ENCODE measurements around the gene CCL18. TPM values are rescaled to one million over a fixed set of nuclear protein-coding genes. Genes with fewer than 3 reads are reported as not detected.
"Not testable (repeated sequence)": the region's sequence is repeated elsewhere in the genome, so short reads cannot be mapped to it uniquely, and the experiment has no call there.

The CCL18 gene
- total and polyA plus RNA-seq, 2 donors (not counting 1 experiment from before 2014, with no cell fraction given): not detected

DNA sequence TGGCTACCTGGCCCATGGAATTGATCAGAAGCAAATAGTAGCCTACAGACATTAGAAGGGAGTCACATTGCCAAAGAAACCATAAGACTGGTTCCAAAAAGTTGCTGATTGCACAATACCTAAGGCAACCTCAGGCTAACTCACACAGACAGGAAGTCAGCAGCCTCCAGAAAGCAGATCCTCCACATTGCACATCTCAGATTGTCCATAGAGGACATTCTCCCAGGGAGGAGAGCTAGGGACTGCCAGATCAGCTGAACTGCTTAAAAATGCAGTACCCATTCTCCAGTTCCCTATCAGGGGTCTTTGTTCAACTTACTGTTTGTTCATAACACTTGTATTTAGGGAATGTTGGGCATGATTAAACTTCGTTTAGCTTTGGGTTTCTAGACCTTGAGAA, 21.7 kb downstream of the CCL18 start:
- DNase-seq: no peak
- TF ChIP-seq, protein P1, sequence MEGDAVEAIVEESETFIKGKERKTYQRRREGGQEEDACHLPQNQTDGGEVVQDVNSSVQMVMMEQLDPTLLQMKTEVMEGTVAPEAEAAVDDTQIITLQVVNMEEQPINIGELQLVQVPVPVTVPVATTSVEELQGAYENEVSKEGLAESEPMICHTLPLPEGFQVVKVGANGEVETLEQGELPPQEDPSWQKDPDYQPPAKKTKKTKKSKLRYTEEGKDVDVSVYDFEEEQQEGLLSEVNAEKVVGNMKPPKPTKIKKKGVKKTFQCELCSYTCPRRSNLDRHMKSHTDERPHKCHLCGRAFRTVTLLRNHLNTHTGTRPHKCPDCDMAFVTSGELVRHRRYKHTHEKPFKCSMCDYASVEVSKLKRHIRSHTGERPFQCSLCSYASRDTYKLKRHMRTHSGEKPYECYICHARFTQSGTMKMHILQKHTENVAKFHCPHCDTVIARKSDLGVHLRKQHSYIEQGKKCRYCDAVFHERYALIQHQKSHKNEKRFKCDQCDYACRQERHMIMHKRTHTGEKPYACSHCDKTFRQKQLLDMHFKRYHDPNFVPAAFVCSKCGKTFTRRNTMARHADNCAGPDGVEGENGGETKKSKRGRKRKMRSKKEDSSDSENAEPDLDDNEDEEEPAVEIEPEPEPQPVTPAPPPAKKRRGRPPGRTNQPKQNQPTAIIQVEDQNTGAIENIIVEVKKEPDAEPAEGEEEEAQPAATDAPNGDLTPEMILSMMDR (IDR thresholded peaks at IDR 0.05): no peak
- no peak for TF ChIP-seq EZH2 (IDR thresholded peaks at IDR 0.05; ENCODE audit: borderline replicate concordance, insufficient read depth, low read depth, low read length, poor library complexity, severe bottlenecking)
- no peak for ATAC-seq (ENCODE audit: low read depth)
- no peak overlapping the region for H3K27ac Mint-ChIP-seq
- POLR2A ChIA-PET: no interaction called here
- peaks cover 0 to 6% (median 0%) of the 10 kb centered on the region in 3 donors for H3K9me3 ChIP-seq (ENCODE audit: control extremely low read depth in 1 of 3, control insufficient read depth in 2 of 3, insufficient read depth in 1 of 3, low read length in 2 of 3)
- no peaks in the 10 kb centered on the region for H3K27me3 Mint-ChIP-seq
- no peak overlapping the region for H3K9ac ChIP-seq (ENCODE audit: low read length)
- no CpG with 5 or more reads among the region's 1 CpG for WGBS (ENCODE audit: insufficient coverage)
- H3K4me1 Mint-ChIP-seq: peaks cover 62% of the 10 kb centered on the region
- no peak overlapping the region for H2AFZ ChIP-seq (ENCODE audit: insufficient read depth, low read depth, low read length, poor library complexity, severe bottlenecking)
- H3K79me2 ChIP-seq (ENCODE audit: control insufficient read depth, insufficient read depth, low read length): no peaks in the 10 kb centered on the region
- H3K4me2 ChIP-seq (replicated peaks; ENCODE audit: low read depth, low read length, poor library complexity, severe bottlenecking): no peak overlapping the region
- H4K20me1 ChIP-seq (ENCODE audit: control insufficient read depth, insufficient read depth, low read length, poor library complexity, severe bottlenecking): no peaks in the 10 kb centered on the region
- no peak overlapping the region for H3K27ac ChIP-seq (ENCODE audit: low read length in 2 of 2)
- CTCF ChIA-PET: interaction anchor here (0.7 kb wide), 1 partner anchor 280 kb away, joined by 3 read pairs; no protein-coding TSS in a partner anchor
- H3K9me3 Mint-ChIP-seq (ENCODE audit: insufficient read depth): no peaks in the 10 kb centered on the region
- H3K4me1 ChIP-seq (ENCODE audit: control insufficient read depth in 2 of 2, insufficient read depth in 2 of 2, low read length in 2 of 2): peaks cover 40 to 44% of the 10 kb centered on the region in 2 donors
- intact Hi-C loops (cut with micrococcal nuclease): no loop called here
- no peak overlapping the region for H3K4me3 Mint-ChIP-seq
- no peaks in the 10 kb centered on the region for H3K27me3 ChIP-seq (replicated peaks in 1 of 4; ENCODE audit: control extremely low read depth in 1 of 4, control insufficient read depth in 3 of 4, insufficient read depth in 4 of 4, low read length in 3 of 4)
- no peak overlapping the region for H3K4me3 ChIP-seq (ENCODE audit: control extremely low read depth in 1 of 5, extremely low read depth in 1 of 5, insufficient read depth in 1 of 5, low read depth in 2 of 5, low read length in 4 of 5)
- no peaks in the 10 kb centered on the region for H3K36me3 ChIP-seq (replicated peaks in 1 of 2; ENCODE audit: control extremely low read depth in 1 of 2, control insufficient read depth in 1 of 2, extremely low read depth in 1 of 2, insufficient read depth in 2 of 2, low read length in 1 of 2)

DNA sequence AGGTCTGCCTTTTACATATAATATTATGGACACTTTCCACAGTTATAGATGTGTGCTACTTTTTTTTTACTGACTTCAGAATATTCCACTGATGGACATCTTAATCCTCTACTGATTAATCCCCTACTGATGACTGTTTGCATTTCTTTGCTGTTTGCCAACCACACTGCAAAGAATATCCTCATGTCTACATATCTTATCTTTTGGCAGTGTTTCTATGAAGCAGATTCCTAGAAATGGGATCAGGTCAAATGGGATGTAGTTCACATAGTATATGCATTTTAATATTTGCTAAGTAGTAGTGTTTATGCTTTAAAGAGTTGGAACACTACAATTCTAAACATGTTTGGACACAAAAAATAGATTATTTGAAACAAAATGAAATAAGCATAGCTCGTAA, 22.7 kb downstream of the CCL18 start:
- no peak overlapping the region for H3K4me3 Mint-ChIP-seq

DNA sequence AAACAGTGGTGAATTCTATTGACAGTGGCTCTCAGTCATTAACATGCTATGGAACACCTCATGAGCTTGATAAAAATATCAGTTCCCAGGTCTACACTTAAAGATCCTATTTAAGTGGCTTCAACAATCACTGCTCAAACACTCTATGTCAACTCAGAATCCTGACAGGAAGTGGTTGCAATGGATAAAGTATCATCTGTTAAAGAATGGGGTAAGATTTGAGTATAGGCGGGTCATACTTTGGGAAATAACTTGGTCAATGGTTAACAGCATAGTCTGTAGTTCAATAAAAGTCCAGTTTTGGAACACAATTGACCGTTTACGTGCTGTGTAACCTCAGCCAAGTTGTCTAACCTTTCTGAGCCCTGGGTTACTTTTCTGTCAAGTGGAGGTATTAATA, 23.4 kb downstream of the CCL18 start:
- no CpG with 5 or more reads among the region's 3 CpGs for WGBS (ENCODE audit: insufficient coverage)
- H4K20me1 ChIP-seq (ENCODE audit: control insufficient read depth, insufficient read depth, low read length, poor library complexity, severe bottlenecking); H3K4me3 Mint-ChIP-seq; POLR2A ChIA-PET; H3K9me3 Mint-ChIP-seq (ENCODE audit: insufficient read depth); H3K4me2 ChIP-seq (replicated peaks; ENCODE audit: low read depth, low read length, poor library complexity, severe bottlenecking); H3K36me3 ChIP-seq (replicated peaks in 1 of 2; ENCODE audit: control extremely low read depth in 1 of 2, control insufficient read depth in 1 of 2, extremely low read depth in 1 of 2, insufficient read depth in 2 of 2, low read length in 1 of 2); intact Hi-C loops (cut with micrococcal nuclease); ATAC-seq (ENCODE audit: low read depth); H3K4me3 ChIP-seq (ENCODE audit: control extremely low read depth in 1 of 5, extremely low read depth in 1 of 5, insufficient read depth in 1 of 5, low read depth in 2 of 5, low read length in 4 of 5); H3K9ac ChIP-seq (ENCODE audit: low read length); DNase-seq; H3K27me3 ChIP-seq (replicated peaks in 1 of 4; ENCODE audit: control extremely low read depth in 1 of 4, control insufficient read depth in 3 of 4, insufficient read depth in 4 of 4, low read length in 3 of 4); H3K79me2 ChIP-seq (ENCODE audit: control insufficient read depth, insufficient read depth, low read length); H3K27ac Mint-ChIP-seq; H3K9me3 ChIP-seq (ENCODE audit: control extremely low read depth in 1 of 3, control insufficient read depth in 2 of 3, insufficient read depth in 1 of 3, low read length in 2 of 3); H3K27ac ChIP-seq (ENCODE audit: low read length in 2 of 2); H3K27me3 Mint-ChIP-seq; H2AFZ ChIP-seq (ENCODE audit: insufficient read depth, low read depth, low read length, poor library complexity, severe bottlenecking): not testable (repeated sequence)
- H3K4me1 ChIP-seq (ENCODE audit: control insufficient read depth in 2 of 2, insufficient read depth in 2 of 2, low read length in 2 of 2): peaks cover 47 to 48% of the 10 kb centered on the region in 2 donors
- H3K4me1 Mint-ChIP-seq: peaks cover 66% of the 10 kb centered on the region
- CTCF ChIA-PET: interaction anchor here (1.3 kb wide), 1 partner anchor 15 kb away, joined by 3 read pairs; no protein-coding TSS in a partner anchor

More for the DNA sequence above, 22.7 kb downstream of the CCL18 start:
- Histone ChIP-seq H3K4me2 (replicated peaks; ENCODE audit: low read depth, low read length, poor library complexity, severe bottlenecking) (no peak overlapping the region), H4K20me1 (ENCODE audit: control insufficient read depth, insufficient read depth, low read length, poor library complexity, severe bottlenecking) (no peaks in the 10 kb centered on the region), H3K27me3 (replicated peaks in 1 of 4; ENCODE audit: control extremely low read depth in 1 of 4, control insufficient read depth in 3 of 4, insufficient read depth in 4 of 4, low read length in 3 of 4) (no peaks in the 10 kb centered on the region), H3K9ac (ENCODE audit: low read length) (no peak overlapping the region), H3K4me1 (ENCODE audit: control insufficient read depth in 2 of 2, insufficient read depth in 2 of 2, low read length in 2 of 2) (peaks cover 47 to 48% of the 10 kb centered on the region in 2 donors), H3K36me3 (replicated peaks in 1 of 2; ENCODE audit: control extremely low read depth in 1 of 2, control insufficient read depth in 1 of 2, extremely low read depth in 1 of 2, insufficient read depth in 2 of 2, low read length in 1 of 2) (no peaks in the 10 kb centered on the region), H2AFZ (ENCODE audit: insufficient read depth, low read depth, low read length, poor library complexity, severe bottlenecking) (no peak overlapping the region), H3K79me2 (ENCODE audit: control insufficient read depth, insufficient read depth, low read length) (no peaks in the 10 kb centered on the region), H3K27ac (ENCODE audit: low read length in 2 of 2) (no peak overlapping the region), H3K9me3 (ENCODE audit: control extremely low read depth in 1 of 3, control insufficient read depth in 2 of 3, insufficient read depth in 1 of 3, low read length in 2 of 3) (peaks cover 0 to 6% (median 0%) of the 10 kb centered on the region in 3 donors), H3K4me3 (ENCODE audit: control extremely low read depth in 1 of 5, extremely low read depth in 1 of 5, insufficient read depth in 1 of 5, low read depth in 2 of 5, low read length in 4 of 5) (no peak overlapping the region)
- POLR2A ChIA-PET: no interaction called here
- Mint-ChIP-seq H3K4me1 (peaks cover 66% of the 10 kb centered on the region), H3K27me3 (no peaks in the 10 kb centered on the region), H3K27ac (no peak overlapping the region), H3K9me3 (ENCODE audit: insufficient read depth) (no peaks in the 10 kb centered on the region)
- ATAC-seq (ENCODE audit: low read depth): no peak
- intact Hi-C loops (cut with micrococcal nuclease): no loop called here
- no CpG with 5 or more reads among the region's 1 CpG for WGBS (ENCODE audit: insufficient coverage)
- CTCF ChIA-PET: interaction anchor here (1.2 to 1.3 kb wide), 2 partner anchors 14 to 62 kb away, joined by 3 to 5 read pairs; no protein-coding TSS in a partner anchor
- TF ChIP-seq, protein P1 (IDR thresholded peaks at IDR 0.05): no peak
- TF ChIP-seq EZH2 (IDR thresholded peaks at IDR 0.05; ENCODE audit: borderline replicate concordance, insufficient read depth, low read depth, low read length, poor library complexity, severe bottlenecking): no peak
- no peak for DNase-seq

Data from B cell (primary cell).